Gastroesophageal sphincter (tissue), 4 donors: ENCODE measurements around the gene HOXB4. TPM values are rescaled to one million over a fixed set of nuclear protein-coding genes. Genes with fewer than 3 reads are reported as not detected.

Experiments used
- ATAC-seq: fragments of 150-250 bp; one replicate; pipeline ENCODE4 v1.9.1; 2016; ENCODE audit warnings: mild to moderate bottlenecking, moderate library complexity
- H3K27ac ChIP-seq, 4 donors: fragments of 200-600 bp; sonication (generic) in 3 of 4; 1 replicate in 3 of 4; 2 replicates in 1 of 4; pipeline ENCODE4 v1.5.1; 2016 to 2019
- H3K27me3 ChIP-seq: fragments of 200-600 bp; sonication (generic); one replicate; pipeline ENCODE4 v1.5.1; 2019
- H3K36me3 ChIP-seq, 2 donors: fragments of 200-600 bp; sonication (generic); one replicate each; pipeline ENCODE4 v1.5.1; 2019; ENCODE audit warnings: control low read depth in 1 of 2
- H3K4me1 ChIP-seq, 3 donors: fragments of 200-600 bp; sonication (generic); 1 replicate in 2 of 3; 2 replicates in 1 of 3; pipeline ENCODE4 v1.5.1; 2016 to 2019; ENCODE audit warnings: control low read depth in 2 of 3
- H3K4me3 ChIP-seq, 2 donors: fragments of 200-600 bp; sonication (generic); one replicate each; pipeline ENCODE4 v1.5.1; 2019; ENCODE audit warnings: mild to moderate bottlenecking in 1 of 2, moderate library complexity in 1 of 2
- H3K9me3 ChIP-seq, 3 donors: fragments of 200-600 bp; sonication (generic); one replicate each; pipeline ENCODE4 v1.5.1; 2017 to 2019; ENCODE audit warnings: control low read depth in 2 of 3
- EP300 ChIP-seq: sonication (generic); formaldehyde crosslinking; IDR thresholded peaks from one replicate; pipeline ENCODE4 v1.6.1; 2017; ENCODE audit warnings: antibody characterized with exemption, mild to moderate bottlenecking
- POLR2A ChIP-seq, 2 donors: fragments of 450-650 bp; IDR thresholded peaks; one replicate each; pipeline ENCODE4 v1.6.1; 2017; ENCODE audit warnings: antibody characterized with exemption in 2 of 2, mild to moderate bottlenecking in 2 of 2, moderate library complexity in 1 of 2
- POLR2AphosphoS5 ChIP-seq: sonication (generic); formaldehyde crosslinking; IDR thresholded peaks from one replicate; pipeline ENCODE4 v1.6.1; 2017; ENCODE audit warnings: antibody characterized with exemption
- WGBS, 2 donors: methylation state at CpG; one replicate each; pipeline ENCODE4 v1.1.5; 2018; ENCODE audit warnings: low coverage in 1 of 2; 5-methylcytosine and 5-hydroxymethylcytosine counted together
- total RNA-seq, 4 donors: library from RNA; depleted of rRNA; stranded (reverse); fragments of >200 nt; gene quantifications; one replicate each; pipeline ENCODE4 v1.1.0, GENCODE V29; 2016
- TF ChIP-seq, protein P1 (sequence below), 4 experiments: fragments of 200-600 bp in 2 of 4; fragments of 450-650 bp in 2 of 4; sonication (generic) in 1 of 4; IDR thresholded peaks; one replicate each; pipeline ENCODE4 v1.5.1; 2017 to 2019; ENCODE audit warnings: antibody characterized with exemption in 4 of 4, mild to moderate bottlenecking in 2 of 4, moderate library complexity in 2 of 4

Gene HOXB4
- total RNA-seq, 4 donors from 2014 or later: 3.0 to 12.9 (median 6.9) TPM

DNA sequence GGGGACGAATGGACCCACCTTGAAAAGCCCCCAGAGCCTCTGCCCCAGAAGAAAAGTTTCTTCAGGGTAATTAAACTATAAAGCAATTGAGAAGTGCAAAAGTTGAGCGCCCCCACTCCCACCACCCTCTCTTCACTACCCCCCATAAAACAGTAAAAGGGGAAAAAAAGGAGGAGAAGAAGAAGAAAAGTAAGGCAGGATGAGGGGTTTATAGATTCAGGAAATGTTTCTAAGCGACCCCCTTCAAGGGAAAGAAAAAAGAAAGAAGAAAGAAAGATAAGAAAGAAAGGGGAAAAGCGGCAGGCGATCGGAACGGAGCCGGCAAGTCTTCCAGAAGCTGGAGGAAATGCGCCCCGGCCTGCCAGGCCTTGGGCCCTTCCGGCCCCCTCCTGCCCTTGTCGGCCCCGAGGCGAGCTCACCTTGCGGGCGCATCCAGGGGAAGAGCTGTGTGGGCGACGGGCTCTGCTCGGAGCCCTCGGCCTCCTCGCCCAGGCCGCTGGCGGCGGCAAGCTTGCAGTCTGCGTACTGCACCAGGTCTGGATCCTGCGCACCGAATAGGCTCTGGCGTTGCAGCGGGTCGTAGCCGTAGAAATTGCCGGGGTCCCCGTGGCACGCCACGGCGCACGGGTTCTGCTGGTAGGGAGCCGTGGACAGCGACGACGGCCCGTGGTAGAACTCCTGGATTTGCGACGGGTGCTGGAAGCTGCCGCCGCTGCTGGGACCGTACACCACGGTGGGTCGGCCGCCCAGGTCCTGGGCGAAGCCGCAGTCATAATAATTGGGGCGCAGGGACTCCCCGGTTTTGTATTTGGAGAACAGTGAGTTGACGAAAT lies 35.9 kb upstream of the HOXB4 start:
- Histone ChIP-seq H3K36me3 (no peaks in the 10 kb centered on the region), H3K4me3 (peak overlapping the region in 1 of 2 donors; percentile 16), H3K4me1 (peaks cover 0 to 69% (median 11%) of the 10 kb centered on the region in 3 donors), H3K9me3 (no peaks in the 10 kb centered on the region), H3K27ac (no peak overlapping the region), H3K27me3 (peaks cover 99% of the 10 kb centered on the region)
- WGBS, 2 donors: 6 to 15% methylated on average over 11 to 19 of the region's 55 CpGs
- TF ChIP-seq, protein P1, sequence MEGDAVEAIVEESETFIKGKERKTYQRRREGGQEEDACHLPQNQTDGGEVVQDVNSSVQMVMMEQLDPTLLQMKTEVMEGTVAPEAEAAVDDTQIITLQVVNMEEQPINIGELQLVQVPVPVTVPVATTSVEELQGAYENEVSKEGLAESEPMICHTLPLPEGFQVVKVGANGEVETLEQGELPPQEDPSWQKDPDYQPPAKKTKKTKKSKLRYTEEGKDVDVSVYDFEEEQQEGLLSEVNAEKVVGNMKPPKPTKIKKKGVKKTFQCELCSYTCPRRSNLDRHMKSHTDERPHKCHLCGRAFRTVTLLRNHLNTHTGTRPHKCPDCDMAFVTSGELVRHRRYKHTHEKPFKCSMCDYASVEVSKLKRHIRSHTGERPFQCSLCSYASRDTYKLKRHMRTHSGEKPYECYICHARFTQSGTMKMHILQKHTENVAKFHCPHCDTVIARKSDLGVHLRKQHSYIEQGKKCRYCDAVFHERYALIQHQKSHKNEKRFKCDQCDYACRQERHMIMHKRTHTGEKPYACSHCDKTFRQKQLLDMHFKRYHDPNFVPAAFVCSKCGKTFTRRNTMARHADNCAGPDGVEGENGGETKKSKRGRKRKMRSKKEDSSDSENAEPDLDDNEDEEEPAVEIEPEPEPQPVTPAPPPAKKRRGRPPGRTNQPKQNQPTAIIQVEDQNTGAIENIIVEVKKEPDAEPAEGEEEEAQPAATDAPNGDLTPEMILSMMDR (IDR thresholded peaks at IDR 0.05): no peak
- TF ChIP-seq EP300 (no peak), POLR2AphosphoS5 (peak; percentile 16), POLR2A (IDR thresholded peaks at IDR 0.05) (no peak)
- no peak for ATAC-seq

DNA sequence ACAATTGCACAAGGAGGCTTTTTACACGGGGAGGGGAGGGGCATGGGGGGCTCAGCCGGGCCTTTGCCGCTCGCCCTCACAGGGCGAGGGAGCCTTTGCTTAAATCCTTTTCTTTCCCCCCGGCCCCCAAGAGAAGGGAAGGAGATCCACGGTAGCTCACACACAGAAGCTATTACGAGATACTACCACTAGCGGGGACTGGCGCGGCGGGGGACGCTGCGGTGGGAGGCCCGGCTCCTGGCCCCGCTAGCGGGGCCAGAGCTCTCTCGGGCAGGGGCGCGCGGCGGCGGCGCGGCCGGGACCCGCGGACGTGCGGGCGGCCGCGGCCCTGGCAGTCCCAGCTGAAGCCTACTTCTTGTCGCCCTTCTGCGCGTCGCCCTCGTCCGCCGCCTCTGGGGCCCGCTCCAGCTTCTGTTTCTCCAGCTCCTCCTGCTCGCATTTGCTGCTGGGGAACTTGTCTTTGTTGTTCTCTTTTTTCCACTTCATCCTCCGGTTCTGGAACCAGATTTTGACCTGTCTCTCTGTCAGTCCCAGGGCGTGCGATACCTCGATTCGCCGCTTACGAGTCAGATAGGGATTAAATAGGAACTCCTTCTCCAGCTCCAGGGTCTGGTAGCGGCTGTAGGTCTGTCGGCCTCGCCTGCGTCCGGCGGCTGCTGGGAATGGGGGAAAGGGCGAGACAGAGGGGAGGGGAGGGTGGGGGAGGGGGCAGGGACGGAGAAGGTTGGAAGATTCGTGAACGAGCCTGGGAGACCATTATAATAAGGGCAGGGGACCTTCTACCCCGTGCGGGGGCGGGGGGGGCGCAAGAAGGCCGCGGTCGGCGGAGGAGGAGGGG lies 34.9 kb upstream of the HOXB4 start:
- peak; percentile 46 for ATAC-seq
- Histone ChIP-seq H3K9me3 (no peaks in the 10 kb centered on the region), H3K4me1 (peaks cover 0 to 60% (median 11%) of the 10 kb centered on the region in 3 donors), H3K4me3 (peak overlapping the region in 1 of 2 donors; percentile 54), H3K36me3 (no peaks in the 10 kb centered on the region), H3K27ac (no peak overlapping the region), H3K27me3 (peaks cover 100% of the 10 kb centered on the region)
- TF ChIP-seq POLR2A (IDR thresholded peaks at IDR 0.05): no peak
- TF ChIP-seq, protein P1 (IDR thresholded peaks at IDR 0.05): peak in 3 of 4 experiments; percentile 30 to 49 (median 34)
- WGBS, 2 donors: 4% methylated on average over 9 to 27 of the region's 67 CpGs

DNA sequence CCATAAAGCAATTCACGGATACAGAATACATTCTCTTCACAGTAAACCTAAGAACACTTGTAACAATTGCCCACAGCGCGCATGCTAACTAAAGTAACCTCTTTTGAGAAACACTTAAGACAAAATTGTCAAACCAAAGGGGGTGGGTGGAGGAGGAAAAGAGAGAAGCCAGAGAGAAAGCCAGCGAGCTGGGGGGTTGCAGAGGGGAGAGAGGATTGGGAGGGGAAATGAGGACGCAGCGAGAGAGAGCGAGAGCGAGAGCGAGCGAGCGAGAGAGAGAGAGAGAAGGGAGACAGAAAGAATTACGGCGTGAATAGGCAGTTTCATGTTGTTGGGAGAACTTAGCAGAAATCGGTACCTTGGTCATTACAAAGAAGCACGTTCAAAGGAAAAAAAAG lies 34.3 kb upstream of the HOXB4 start:
- ATAC-seq: no peak
- Histone ChIP-seq H3K9me3 (no peaks in the 10 kb centered on the region), H3K4me1 (peaks cover 0 to 54% (median 11%) of the 10 kb centered on the region in 3 donors), H3K27ac (no peak overlapping the region), H3K36me3 (no peaks in the 10 kb centered on the region), H3K27me3 (peaks cover 100% of the 10 kb centered on the region), H3K4me3 (peak overlapping the region in 1 of 2 donors; percentile 54)
- WGBS, 2 donors: 3 to 4% methylated on average over 11 to 15 of the region's 15 CpGs
- no peak for TF ChIP-seq POLR2A (IDR thresholded peaks at IDR 0.05)
- TF ChIP-seq, protein P1 (IDR thresholded peaks at IDR 0.05): no peak
- no peak for TF ChIP-seq EP300
- TF ChIP-seq POLR2AphosphoS5: no peak

DNA sequence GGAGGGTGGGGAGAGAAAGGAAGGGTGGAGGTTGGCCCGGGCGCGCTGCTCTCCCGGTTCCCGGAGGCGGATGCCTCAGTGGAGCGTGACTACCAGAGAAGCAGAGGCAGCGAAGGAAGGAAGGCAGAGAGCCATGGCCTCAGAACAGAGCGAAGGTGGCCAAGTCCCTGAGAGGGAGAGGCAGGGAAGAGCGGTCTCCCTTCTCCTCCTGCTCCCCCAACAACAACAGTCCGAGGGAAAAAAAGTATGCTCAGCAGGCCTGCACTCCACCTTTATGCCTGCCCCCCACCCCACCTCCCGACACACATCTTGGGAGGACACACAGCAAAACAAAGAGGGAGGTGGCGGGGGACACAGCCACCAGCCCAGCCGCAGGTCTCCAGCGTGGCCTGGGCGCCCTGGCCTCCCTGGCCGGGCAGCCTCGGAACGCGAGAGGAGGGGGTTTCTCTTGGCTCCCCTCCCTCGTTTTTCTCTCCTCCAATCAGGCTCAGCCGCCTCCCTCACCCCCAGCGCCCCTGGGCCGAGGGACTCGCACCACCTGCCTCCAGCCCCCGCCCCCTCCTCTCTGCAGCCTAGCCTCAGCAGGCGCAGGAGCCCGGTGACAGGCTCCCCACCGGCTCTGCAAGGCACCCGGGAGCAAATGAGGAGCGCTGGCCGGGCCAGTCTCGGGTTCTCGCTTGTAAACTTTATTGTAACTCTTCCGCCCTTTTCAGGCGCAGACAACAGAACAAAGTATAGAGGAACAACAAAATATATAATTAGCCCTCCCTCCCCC lies 33.7 kb upstream of the HOXB4 start:
- Histone ChIP-seq H3K36me3 (no peaks in the 10 kb centered on the region), H3K27ac (no peak overlapping the region), H3K27me3 (peaks cover 100% of the 10 kb centered on the region), H3K4me3 (peak overlapping the region in 1 of 2 donors; percentile 54), H3K9me3 (no peaks in the 10 kb centered on the region), H3K4me1 (peaks cover 0 to 54% (median 11%) of the 10 kb centered on the region in 3 donors)
- no peak for ATAC-seq
- TF ChIP-seq, protein P1 (IDR thresholded peaks at IDR 0.05): no peak
- TF ChIP-seq POLR2A (IDR thresholded peaks at IDR 0.05) (no peak), EP300 (no peak), POLR2AphosphoS5 (no peak)
- 5 to 6% methylated on average over 11 to 16 of the region's 36 CpGs for WGBS, 2 donors
